NOMO-1 treated with DMSO at 0.1 percent for 48 hours (cell line): ENCODE data around the gene CUEDC1.

Experiments
- DNase-seq: peaks from one replicate; lab custom pipeline; 2025; ENCODE audit not compliant: unreplicated experiment; lab: John Stamatoyannopoulos, UW

Gene CUEDC1

GRCh38 chr17:57916925-57917858 is 38.0 kb downstream of the CUEDC1 start:
- DNase-seq: peak; percentile 19

GRCh38 chr17:57915985-57916757 is 39.0 kb downstream of the CUEDC1 start:
- DNase-seq: no peak

GRCh38 chr17:57915544-57915943 is 39.7 kb downstream of the CUEDC1 start:
- no peak for DNase-seq

GRCh38 chr17:57914273-57915142 is 40.7 kb downstream of the CUEDC1 start:
- DNase-seq: no peak

GRCh38 chr17:57913575-57914272 is 41.5 kb downstream of the CUEDC1 start:
- no peak for DNase-seq

- DNase-seq: no peak
Measured at GRCh38 chr17:57911834-57912673, 43.2 kb downstream of the CUEDC1 start.

- no peak for DNase-seq
Measured at GRCh38 chr17:57910462-57911420, 44.5 kb downstream of the CUEDC1 start.

GRCh38 chr17:57909551-57909950 is 45.7 kb downstream of the CUEDC1 start:
- no peak for DNase-seq

- DNase-seq: no peak
Measured at GRCh38 chr17:57908278-57908677, 46.9 kb downstream of the CUEDC1 start.

- no peak for DNase-seq
Measured at GRCh38 chr17:57906910-57907309, 48.3 kb downstream of the CUEDC1 start.

GRCh38 chr17:57905875-57906455 is 49.2 kb downstream of the CUEDC1 start:
- no peak for DNase-seq

GRCh38 chr17:57903961-57904360 is 51.3 kb downstream of the CUEDC1 start:
- DNase-seq: no peak

- DNase-seq: peak; percentile 96
Measured at GRCh38 chr17:57902800-57903759, 52.1 kb downstream of the CUEDC1 start.

- no peak for DNase-seq
Measured at GRCh38 chr17:57902117-57902799, 53.0 kb downstream of the CUEDC1 start.

GRCh38 chr17:57900991-57901743 is 54.0 kb downstream of the CUEDC1 start:
- DNase-seq: no peak

- peak; percentile 35 for DNase-seq
Measured at GRCh38 chr17:57899822-57900221, 55.4 kb downstream of the CUEDC1 start.
